Effector memory CD4-positive, alpha-beta T cell (primary cell): ENCODE data around the gene FXYD6.

ENCODE experiments used
- DNase-seq, 3 donors: peaks; one replicate each; pipeline ENCODE4 v3.0.0-alpha.2; 2020
- H3K27ac ChIP-seq: 2 replicates; pipeline ENCODE4 v1.7.0; 2013; ENCODE audit warnings: mild to moderate bottlenecking, low read length, moderate library complexity; ENCODE audit not compliant: insufficient read depth, poor library complexity, severe bottlenecking
- H3K27me3 ChIP-seq: replicated peaks from 2 replicates; pipeline ENCODE4 v1.7.0; 2013; ENCODE audit warnings: mild to moderate bottlenecking, low read length; ENCODE audit not compliant: insufficient read depth, control insufficient read depth, poor library complexity, severe bottlenecking
- H3K36me3 ChIP-seq: 2 replicates; pipeline ENCODE4 v1.7.0; 2013; ENCODE audit warnings: mild to moderate bottlenecking, low read length, moderate library complexity; ENCODE audit not compliant: control insufficient read depth, insufficient read depth
- H3K4me1 ChIP-seq: 2 replicates; pipeline ENCODE4 v1.7.0; 2013; ENCODE audit warnings: low read length, mild to moderate bottlenecking; ENCODE audit not compliant: control insufficient read depth, insufficient read depth, poor library complexity, severe bottlenecking
- H3K4me3 ChIP-seq: 2 replicates; pipeline ENCODE4 v1.7.0; 2013; ENCODE audit warnings: low read length, low read depth, mild to moderate bottlenecking; ENCODE audit not compliant: insufficient read depth, poor library complexity, severe bottlenecking
- H3K9me3 ChIP-seq: 2 replicates; pipeline ENCODE4 v1.7.0; 2013; ENCODE audit warnings: mild to moderate bottlenecking, low read length, moderate library complexity; ENCODE audit not compliant: control insufficient read depth

FXYD6 gene

DNA sequence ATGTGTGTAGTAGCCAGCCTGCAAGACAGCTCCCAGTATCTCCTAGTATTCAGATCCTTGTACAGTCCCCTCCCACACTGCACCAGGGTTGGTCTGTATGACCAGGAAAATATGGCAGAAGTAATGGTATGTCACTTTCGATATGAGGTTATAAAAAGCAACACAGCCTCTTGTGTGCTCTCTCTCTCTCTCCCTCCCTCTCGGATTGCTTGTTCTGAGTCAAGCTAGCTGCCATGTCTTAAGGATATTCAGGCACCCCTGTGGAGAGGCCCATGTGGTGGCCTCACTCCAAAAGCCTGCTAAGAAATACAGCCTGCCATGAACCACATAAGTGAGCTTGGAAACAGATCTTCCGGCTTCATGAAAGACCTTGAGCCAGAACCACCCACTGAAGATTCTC lies 25.4 kb downstream of the FXYD6 start:
- Histone ChIP-seq H3K9me3 (no peaks in the 10 kb centered on the region), H3K4me3 (no peak overlapping the region), H3K36me3 (no peaks in the 10 kb centered on the region), H3K4me1 (no peaks in the 10 kb centered on the region), H3K27me3 (no peaks in the 10 kb centered on the region), H3K27ac (no peak overlapping the region)
- no peak for DNase-seq

DNA sequence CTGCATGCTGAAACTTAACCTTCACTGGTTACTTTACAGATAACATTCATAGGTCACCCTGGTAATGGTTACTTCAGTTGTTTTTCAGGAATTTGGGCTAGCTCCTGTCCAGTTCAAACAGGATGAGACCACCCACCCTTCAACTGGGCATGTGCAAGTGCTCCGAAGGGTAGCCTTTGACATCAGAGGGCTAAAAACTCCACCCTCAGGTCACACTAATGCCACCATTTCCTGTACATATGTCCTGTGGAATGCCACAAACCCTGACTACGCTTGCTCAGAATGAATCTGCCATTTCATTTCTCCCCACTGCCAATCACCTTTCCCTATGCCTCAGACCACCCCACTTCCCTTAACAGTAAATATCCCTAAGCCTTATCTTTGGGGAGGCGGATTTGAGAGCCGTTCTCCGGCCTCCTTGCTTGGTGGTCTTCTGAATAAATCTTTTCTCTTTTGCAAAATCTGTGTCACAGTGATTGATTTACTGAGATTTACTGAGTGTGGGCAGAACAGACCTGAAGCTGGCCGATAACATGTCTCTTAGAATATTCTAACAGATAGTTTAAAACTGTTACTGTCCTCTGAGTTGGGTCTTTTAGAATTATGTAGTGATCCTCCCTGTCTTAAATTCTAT lies 26.6 kb downstream of the FXYD6 start:
- H3K36me3 ChIP-seq: no peaks in the 10 kb centered on the region
- H3K27ac ChIP-seq: no peak overlapping the region
- H3K9me3 ChIP-seq: no peaks in the 10 kb centered on the region
- DNase-seq: no peak
- H3K27me3 ChIP-seq: no peaks in the 10 kb centered on the region
- H3K4me1 ChIP-seq: no peaks in the 10 kb centered on the region
- H3K4me3 ChIP-seq: no peak overlapping the region

- Histone ChIP-seq H3K4me1 (no peaks in the 10 kb centered on the region), H3K36me3 (no peaks in the 10 kb centered on the region), H3K27me3 (no peaks in the 10 kb centered on the region), H3K9me3 (no peaks in the 10 kb centered on the region), H3K4me3 (no peak overlapping the region), H3K27ac (no peak overlapping the region)
- DNase-seq: peak; percentile 59 to 72 (median 61)
These were observed 32.6 kb downstream of the FXYD6 start for GRCh38 chr11:117843666-117844484.

GRCh38 chr11:117842131-117842941 lies 34.1 kb downstream of the FXYD6 start:
- H3K4me3 ChIP-seq: no peak overlapping the region
- H3K9me3 ChIP-seq: no peaks in the 10 kb centered on the region
- DNase-seq: no peak
- no peaks in the 10 kb centered on the region for H3K36me3 ChIP-seq
- no peaks in the 10 kb centered on the region for H3K27me3 ChIP-seq
- no peak overlapping the region for H3K27ac ChIP-seq
- H3K4me1 ChIP-seq: no peaks in the 10 kb centered on the region

- Histone ChIP-seq H3K4me1 (no peaks in the 10 kb centered on the region), H3K27ac (no peak overlapping the region)
These were observed 34.9 kb downstream of the FXYD6 start for GRCh38 chr11:117841551-117842031.

GRCh38 chr11:117840881-117841550 lies 35.4 kb downstream of the FXYD6 start:
- no peaks in the 10 kb centered on the region for H3K9me3 ChIP-seq
- no peaks in the 10 kb centered on the region for H3K36me3 ChIP-seq
- H3K27ac ChIP-seq: no peak overlapping the region
- no peak overlapping the region for H3K4me3 ChIP-seq
- H3K27me3 ChIP-seq: no peaks in the 10 kb centered on the region
- DNase-seq: no peak
- no peaks in the 10 kb centered on the region for H3K4me1 ChIP-seq

More at GRCh38 chr11:117841551-117842031, 34.9 kb downstream of the FXYD6 start:
- DNase-seq: no peak
- Histone ChIP-seq H3K27me3 (no peaks in the 10 kb centered on the region), H3K9me3 (no peaks in the 10 kb centered on the region), H3K36me3 (no peaks in the 10 kb centered on the region), H3K4me3 (no peak overlapping the region)

GRCh38 chr11:117839936-117840813 lies 36.3 kb downstream of the FXYD6 start:
- no peak overlapping the region for H3K4me3 ChIP-seq
- no peak overlapping the region for H3K27ac ChIP-seq
- H3K4me1 ChIP-seq: no peaks in the 10 kb centered on the region
- no peak for DNase-seq
- H3K9me3 ChIP-seq: no peaks in the 10 kb centered on the region
- no peaks in the 10 kb centered on the region for H3K36me3 ChIP-seq
- H3K27me3 ChIP-seq: no peaks in the 10 kb centered on the region

- no peak overlapping the region for H3K4me3 ChIP-seq
- no peaks in the 10 kb centered on the region for H3K36me3 ChIP-seq
- DNase-seq: no peak
- no peaks in the 10 kb centered on the region for H3K27me3 ChIP-seq
- no peaks in the 10 kb centered on the region for H3K9me3 ChIP-seq
- no peaks in the 10 kb centered on the region for H3K4me1 ChIP-seq
- H3K27ac ChIP-seq: no peak overlapping the region
These were observed 37.0 kb downstream of the FXYD6 start for GRCh38 chr11:117839380-117839881.

DNA sequence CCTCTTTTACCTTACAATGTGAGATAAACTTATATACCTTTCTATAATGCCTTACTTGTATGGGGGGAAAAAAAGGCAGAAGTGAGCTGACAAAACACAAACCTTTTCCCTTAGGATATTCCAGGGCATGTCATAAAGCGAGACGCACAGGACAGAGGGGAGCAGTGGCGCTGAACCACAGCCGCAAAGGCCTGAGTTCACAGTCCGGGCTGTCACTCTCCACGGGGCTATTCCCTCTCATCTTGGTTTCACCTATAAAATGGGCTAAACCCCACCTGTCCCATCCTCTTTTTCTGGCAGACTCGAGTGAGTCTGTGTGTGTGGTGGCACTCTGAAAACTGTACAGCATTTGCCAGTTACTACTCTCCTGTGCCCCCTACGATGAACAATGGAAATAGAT lies 37.6 kb downstream of the FXYD6 start:
- Histone ChIP-seq H3K4me1 (no peaks in the 10 kb centered on the region), H3K27ac (no peak overlapping the region), H3K27me3 (no peaks in the 10 kb centered on the region), H3K9me3 (no peaks in the 10 kb centered on the region), H3K36me3 (no peaks in the 10 kb centered on the region), H3K4me3 (no peak overlapping the region)
- no peak for DNase-seq
